ENCODE results near the gene FOSL2.

DNA sequence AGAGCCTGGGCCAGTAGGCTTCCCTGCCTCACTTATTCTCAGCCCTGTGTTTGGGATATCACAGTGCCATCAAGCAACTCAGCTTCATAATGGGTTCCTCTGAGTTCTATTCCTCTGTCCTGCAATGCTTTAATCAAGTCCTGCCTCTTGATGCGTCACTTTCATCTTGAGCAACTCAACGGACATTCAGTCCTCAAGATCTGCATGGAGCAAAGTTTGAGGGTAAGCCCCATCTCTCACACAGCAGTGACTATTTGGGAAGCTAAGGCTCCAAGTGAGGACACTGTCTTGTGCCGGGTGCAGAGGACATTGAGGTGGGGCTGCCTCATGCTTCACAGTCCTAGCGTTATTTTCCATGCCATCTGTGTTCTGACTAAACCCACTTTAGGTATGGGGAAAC, 52.3 kb downstream of the FOSL2 start:
- TF ChIP-seq, protein P1, sequence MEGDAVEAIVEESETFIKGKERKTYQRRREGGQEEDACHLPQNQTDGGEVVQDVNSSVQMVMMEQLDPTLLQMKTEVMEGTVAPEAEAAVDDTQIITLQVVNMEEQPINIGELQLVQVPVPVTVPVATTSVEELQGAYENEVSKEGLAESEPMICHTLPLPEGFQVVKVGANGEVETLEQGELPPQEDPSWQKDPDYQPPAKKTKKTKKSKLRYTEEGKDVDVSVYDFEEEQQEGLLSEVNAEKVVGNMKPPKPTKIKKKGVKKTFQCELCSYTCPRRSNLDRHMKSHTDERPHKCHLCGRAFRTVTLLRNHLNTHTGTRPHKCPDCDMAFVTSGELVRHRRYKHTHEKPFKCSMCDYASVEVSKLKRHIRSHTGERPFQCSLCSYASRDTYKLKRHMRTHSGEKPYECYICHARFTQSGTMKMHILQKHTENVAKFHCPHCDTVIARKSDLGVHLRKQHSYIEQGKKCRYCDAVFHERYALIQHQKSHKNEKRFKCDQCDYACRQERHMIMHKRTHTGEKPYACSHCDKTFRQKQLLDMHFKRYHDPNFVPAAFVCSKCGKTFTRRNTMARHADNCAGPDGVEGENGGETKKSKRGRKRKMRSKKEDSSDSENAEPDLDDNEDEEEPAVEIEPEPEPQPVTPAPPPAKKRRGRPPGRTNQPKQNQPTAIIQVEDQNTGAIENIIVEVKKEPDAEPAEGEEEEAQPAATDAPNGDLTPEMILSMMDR (IDR thresholded peaks at IDR 0.05) = no peak
- TF ChIP-seq POLR2A (IDR thresholded peaks at IDR 0.05) = no peak
